NK-92 treated with Interleukin-12 subunit alpha and Interleukin-12 subunit beta, amount 100 ng/mL, for 24 hours (cell line): ENCODE data around the gene SIRPG.
"Not testable (repeated sequence)": the region's sequence is repeated elsewhere in the genome, so short reads cannot be mapped to it uniquely, and the experiment has no call there.

ENCODE experiments used
- DNase-seq: peaks from one replicate; lab custom pipeline; 2025; lab: John Stamatoyannopoulos, UW

Gene SIRPG

DNA sequence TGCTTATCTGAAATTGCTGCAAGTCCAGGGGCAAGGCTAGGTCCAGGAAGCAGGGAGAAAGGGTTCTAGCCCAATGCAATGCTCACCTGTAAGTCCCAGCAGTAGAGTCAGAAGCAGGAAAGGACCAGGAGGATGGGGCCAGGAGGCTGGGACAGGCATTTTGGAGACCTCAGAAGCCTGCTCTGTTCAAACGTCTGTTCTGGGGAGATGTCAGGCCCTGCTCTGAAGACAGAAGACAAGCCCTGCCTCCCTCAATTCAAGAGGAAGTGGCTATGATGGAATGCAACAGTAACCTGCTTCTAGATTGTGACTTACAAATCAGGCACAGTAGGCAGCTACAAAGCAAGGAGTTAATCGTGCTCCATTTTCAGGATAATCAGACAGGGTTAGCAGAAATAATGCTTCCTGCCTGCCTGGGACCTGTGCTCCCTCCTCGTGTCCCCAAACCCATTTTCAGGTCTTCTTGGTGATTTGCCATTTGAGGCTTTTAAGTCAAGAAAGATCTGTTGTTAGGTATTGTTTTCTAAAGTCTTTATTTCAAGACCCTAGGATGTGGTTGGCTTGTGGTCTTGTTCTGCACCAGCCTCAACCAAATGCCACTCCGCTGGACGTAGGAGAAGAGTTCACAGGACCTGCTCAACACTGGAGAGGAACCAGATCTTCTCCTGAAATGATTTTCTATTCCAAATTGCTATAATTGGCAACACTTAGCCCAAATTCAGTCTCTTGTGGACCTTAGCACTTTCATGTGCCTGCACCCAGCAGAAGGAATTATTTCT, at the start of gene SIRPG:
Gene SIRPG, minus strand, starts transcription at position 224 of the 779 bp plus-strand sequence. Its CDS starts 65 bp downstream, at position 159.
- DNase-seq, result no peak

- not testable (repeated sequence) for DNase-seq
Observed at GRCh38 chr20:1706887-1707286, 49.3 kb upstream of the SIRPG start.

- no peak for DNase-seq
Observed at GRCh38 chr20:1706079-1706478, 48.5 kb upstream of the SIRPG start.

GRCh38 chr20:1702855-1703254, 45.3 kb upstream of the SIRPG start:
- no peak for DNase-seq

DNA sequence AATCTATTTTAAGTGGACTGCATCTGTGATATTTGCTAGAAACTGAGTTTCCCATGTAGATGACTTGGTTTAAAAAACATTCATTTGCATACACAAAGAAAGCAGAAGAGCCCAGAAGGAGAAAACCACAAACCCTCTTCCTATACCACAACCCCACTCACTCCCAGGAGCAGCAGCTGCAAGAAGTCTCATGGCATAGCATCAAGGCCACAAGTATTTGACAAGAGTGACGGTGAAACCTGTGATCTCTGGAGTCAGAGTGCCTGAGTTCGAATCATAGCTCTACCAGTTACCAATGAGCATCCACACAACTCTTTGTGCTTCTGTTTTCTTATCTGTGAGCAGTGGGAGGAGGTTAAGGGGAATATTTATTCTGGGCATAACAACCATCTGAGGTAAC, 44.7 kb upstream of the SIRPG start:
- no peak for DNase-seq

DNA sequence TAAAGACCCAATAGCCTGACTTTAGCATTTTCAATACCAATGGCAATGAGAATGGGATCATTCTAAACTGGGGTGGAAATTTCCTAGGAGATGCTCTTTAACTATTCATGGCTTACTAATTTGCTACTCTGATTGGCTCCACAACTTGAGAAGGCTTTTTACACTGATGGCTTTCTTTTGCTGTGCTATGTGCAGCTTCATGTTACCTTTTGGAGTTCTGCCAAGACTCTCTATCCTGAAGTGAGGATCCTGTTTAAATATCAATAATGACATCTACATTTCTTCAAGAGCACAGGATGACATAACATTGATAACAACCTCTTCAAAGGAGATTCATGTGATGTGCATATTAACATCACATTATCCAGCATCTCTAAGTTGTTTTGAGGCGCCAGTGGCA, 43.4 kb upstream of the SIRPG start:
- no peak for DNase-seq

DNA sequence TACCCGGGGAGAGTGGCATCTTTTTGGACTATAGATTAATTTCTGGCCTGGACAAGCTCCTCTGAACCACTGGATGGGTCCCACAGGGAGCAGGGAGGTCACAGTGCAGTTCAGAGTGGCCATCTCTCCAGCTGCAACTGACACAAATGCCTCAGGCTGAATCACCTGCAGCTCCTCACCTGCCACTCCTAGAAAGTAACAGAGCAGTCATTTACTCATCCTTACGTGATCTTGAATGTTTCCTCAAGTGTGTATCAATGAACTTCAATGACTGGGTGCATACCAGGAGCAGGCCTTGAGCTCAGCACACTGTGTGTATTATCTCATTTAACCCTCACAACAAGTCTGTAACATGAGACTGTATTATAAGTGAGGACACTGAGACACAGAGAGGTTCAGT, 40.0 kb upstream of the SIRPG start:
- no peak for DNase-seq

- no peak for DNase-seq
Observed at GRCh38 chr20:1696521-1697209, 39.1 kb upstream of the SIRPG start.

DNA sequence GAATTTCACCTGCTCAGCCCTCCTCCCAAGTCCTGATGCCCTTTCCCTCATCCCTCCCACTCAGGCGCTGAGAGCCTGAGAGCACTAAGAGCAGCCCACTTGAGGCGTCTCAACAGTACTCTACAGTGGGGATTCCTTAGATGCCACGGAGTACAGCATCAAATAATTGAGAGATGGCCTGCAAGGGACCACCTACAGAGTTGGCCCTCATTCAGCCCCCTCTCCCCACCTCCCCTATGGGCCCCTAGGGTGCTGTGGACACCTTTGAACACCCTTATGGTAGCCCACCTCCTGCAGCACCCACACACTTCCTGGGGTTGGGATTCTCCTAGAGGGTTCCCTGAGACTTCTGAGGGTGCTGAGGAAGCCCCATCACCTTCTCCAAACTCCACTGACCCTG, 37.1 kb upstream of the SIRPG start:
- DNase-seq, result no peak

DNA sequence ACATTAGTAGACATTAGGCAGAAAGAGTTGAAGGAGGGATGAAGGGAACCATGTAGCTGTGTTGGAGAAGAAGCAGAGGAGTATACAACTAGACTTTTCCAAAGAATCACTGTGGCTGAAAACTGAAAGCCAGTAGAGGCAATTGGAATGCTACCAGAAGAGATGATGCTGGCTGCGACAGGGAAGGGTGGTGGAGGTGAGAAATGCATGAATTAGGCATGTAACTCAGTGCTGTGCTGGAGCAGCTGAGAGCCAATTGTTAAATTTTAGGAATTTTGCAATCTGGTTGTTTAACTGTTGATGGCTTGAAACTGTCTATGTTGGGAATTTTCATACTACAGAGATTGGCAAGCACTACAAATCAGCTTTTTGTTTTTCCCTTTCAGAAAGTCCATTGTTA, 35.8 kb upstream of the SIRPG start:
- no peak for DNase-seq

- no peak for DNase-seq
Observed at GRCh38 chr20:1689721-1690120, 32.1 kb upstream of the SIRPG start.

DNA sequence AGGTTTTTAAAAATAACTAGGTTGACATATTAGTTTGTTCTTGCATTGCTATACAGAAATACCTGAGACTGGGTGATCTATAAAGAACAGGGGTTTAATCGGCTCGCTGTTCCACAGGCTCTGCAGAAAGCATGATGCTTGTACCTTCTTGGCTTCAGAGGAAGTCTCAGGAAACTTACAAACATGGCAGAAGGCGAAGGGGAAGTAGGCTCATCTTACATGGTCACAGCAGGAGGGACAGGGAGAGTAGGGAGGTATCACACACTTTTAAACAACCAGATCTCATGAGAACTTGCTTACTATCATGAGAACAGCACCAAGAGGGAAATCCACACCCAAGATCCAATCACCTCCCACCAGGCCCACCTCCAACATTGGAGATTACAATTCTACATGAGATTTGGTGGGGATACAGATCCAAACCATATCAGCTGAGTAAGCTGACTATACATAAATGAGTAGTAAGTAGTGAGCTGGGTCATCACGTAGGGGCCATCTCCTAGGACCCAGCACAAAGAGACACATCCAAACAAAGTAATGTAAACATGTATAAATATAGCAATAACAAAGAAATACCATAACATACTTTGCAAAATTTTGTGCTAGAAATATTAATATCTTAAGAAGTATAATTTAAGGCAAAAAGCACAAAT, 31.4 kb upstream of the SIRPG start:
- no peak for DNase-seq

DNA sequence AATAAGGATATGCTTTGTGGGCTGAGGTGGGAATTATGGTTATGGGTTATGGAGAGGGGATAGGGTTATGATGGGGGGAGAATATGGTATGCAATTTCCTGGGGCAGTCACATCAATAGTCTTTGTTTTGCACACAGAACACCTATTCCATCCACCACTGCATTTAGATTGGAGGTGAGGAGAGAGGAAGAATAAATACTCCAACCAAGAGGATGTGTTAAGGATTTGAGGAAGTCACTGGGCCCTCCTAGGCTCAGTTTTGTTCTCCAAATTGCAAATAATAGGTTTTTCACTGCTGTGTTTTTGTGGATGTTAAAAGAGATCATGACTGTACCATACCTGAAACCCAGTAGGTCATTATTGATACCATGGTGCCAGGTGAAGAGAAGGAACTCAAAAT, 29.5 kb upstream of the SIRPG start:
- DNase-seq, result no peak

DNA sequence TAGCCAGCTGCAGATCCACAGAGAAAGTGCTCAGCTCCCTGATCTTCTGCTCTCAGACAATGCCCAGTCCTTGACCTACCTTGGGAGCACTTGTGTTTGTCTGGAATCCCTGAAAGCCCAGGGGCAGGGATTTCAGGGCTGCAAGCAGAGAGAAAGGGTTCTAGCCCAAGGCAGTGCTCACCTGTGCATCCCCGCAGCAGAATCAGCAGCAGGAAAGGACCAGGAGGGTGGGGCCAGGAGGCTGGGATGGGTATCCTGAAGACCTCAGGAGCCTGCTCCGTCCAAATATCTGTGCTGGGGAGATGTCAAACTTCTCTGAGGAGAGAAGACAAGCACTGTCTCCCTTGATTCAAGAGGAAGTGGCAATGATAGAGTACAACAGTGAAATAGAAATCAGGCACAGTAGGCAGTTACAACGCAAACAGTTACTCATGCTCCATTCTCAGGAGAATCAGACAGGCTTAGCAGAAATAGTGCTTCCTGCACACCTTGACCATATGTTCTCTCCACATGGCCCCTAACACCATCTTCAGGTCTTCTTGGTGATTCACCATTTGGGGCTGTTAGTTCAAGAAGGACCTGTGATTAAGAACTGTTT, 28.7 kb upstream of the SIRPG start:
- DNase-seq, result no peak

GRCh38 chr20:1685304-1686052, 27.9 kb upstream of the SIRPG start:
- no peak for DNase-seq

GRCh38 chr20:1684872-1685271, 27.3 kb upstream of the SIRPG start:
- no peak for DNase-seq

- DNase-seq, result no peak
Observed at GRCh38 chr20:1676650-1677049, 19.1 kb upstream of the SIRPG start.

GRCh38 chr20:1674990-1675780, 17.6 kb upstream of the SIRPG start:
- DNase-seq, result peak; percentile 37

DNA sequence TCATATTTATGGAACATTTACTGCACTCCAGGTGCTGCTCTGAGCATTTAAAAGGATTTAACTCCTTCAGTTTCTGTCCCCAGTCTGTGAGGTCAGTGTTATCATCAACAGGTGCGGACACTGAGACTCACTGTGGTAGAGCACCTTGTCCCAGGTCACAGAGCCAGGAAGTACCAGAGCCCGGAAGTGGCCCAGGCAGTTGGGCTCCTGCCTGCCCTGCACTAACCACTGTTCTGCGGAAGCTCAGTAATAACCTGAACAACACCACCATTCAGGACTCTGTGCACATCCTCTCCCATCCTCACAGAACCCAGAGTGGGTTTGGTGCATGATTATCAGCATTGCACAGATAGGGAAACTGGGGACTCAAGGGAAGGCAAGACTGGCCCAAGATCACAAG, 16.8 kb upstream of the SIRPG start:
- DNase-seq, result peak; percentile 64

- DNase-seq, result no peak
Observed at GRCh38 chr20:1673424-1673823, 15.8 kb upstream of the SIRPG start.

DNA sequence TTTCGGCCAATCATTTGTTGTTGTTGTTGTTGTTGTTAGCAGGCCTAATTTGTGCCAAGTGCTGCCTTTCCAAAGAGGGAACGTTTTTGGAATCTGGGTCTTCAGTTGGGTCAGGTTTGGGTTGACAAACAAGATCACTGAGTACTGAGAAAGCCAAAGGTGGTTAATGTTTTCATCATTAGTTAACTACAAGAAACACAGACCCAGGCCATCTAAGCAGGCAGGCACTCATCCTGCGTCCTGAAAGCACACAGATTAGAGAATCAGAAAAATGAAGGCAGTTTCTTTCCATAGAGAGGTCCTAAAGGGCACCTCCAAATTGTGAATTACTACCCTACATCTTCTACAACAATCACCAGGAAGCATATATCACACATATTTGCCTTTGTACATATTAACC, 15.1 kb upstream of the SIRPG start:
- DNase-seq, result no peak
